HEK293 (cell line): ENCODE measurements around the gene CIITA.

Experiments
- CTCF ChIA-PET: fragments of 350-600 bp; formaldehyde crosslinking; extraction: SDS; loops from one replicate; lab custom pipeline; 2021; ENCODE audit warnings: antibody characterized with exemption; lab: Yijun Ruan, JAX
- POLR2A ChIA-PET: fragments of 300-600 bp; formaldehyde crosslinking; extraction: SDS; loops from one replicate; lab custom pipeline; 2020; ENCODE audit warnings: antibody characterized with exemption, inconsistent platforms; lab: Yijun Ruan, JAX
- H3K27ac ChIP-seq: fragments of 200-500 bp; sonication (Bioruptor generic); 2 replicates; pipeline ENCODE4 v1.5.1; 2014; ENCODE audit warnings: low read depth, low read length, control low read depth, inconsistent platforms; ENCODE audit errors: extremely low read depth
- H3K36me3 ChIP-seq, 2 experiments: fragments of 200-500 bp in 1 of 2; sonication (Bioruptor generic) in 1 of 2; 1 replicate in 1 of 2; 2 replicates in 1 of 2; pipeline ENCODE4 v1.5.1; 2014 to 2017; ENCODE audit warnings: inconsistent platforms in 2 of 2, low read length in 2 of 2; ENCODE audit not compliant: control insufficient read depth in 2 of 2, insufficient read depth in 1 of 2
- H3K4me1 ChIP-seq: fragments of 200-500 bp; sonication (Bioruptor generic); 2 replicates; pipeline ENCODE4 v1.5.1; 2014; ENCODE audit warnings: mild to moderate bottlenecking, low read length, inconsistent platforms; ENCODE audit not compliant: control insufficient read depth, insufficient read depth
- H3K4me3 ChIP-seq: 2 replicates; pipeline ENCODE4 v1.5.1; 2011; ENCODE audit warnings: low read depth, mild to moderate bottlenecking, control low read depth, low read length, moderate library complexity
- H3K9me3 ChIP-seq: fragments of 200-500 bp; sonication (Bioruptor generic); 2 replicates; pipeline ENCODE4 v1.5.1; 2014; ENCODE audit warnings: low read depth, low read length, inconsistent platforms; ENCODE audit not compliant: control insufficient read depth, insufficient read depth
- ATF2 ChIP-seq: fragments of 450-650 bp; formaldehyde crosslinking; IDR thresholded peaks from 2 replicates; pipeline ENCODE4 v1.5.1; 2016; ENCODE audit warnings: missing biosample characterization, missing genetic modification characterization, low read depth
- BCL6B ChIP-seq: fragments of 450-650 bp; formaldehyde crosslinking; IDR thresholded peaks from 2 replicates; pipeline ENCODE4 v1.5.1; 2017; ENCODE audit warnings: missing biosample characterization, missing genetic modification characterization
- GLI4 ChIP-seq: fragments of 450-650 bp; formaldehyde crosslinking; IDR thresholded peaks from 2 replicates; pipeline ENCODE4 v1.5.1; 2016; ENCODE audit warnings: missing biosample characterization, missing genetic modification characterization
- HOXA7 ChIP-seq: sonication (generic); formaldehyde crosslinking; IDR thresholded peaks from 2 replicates; pipeline ENCODE4 v1.8.1; 2022; ENCODE audit warnings: missing genetic modification reagents, borderline replicate concordance
- WT1 ChIP-seq: fragments of 450-650 bp; formaldehyde crosslinking; IDR thresholded peaks from 2 replicates; pipeline ENCODE4 v1.5.1; 2016; ENCODE audit warnings: missing biosample characterization, missing genetic modification characterization
- YY2 ChIP-seq: fragments of 450-650 bp; formaldehyde crosslinking; IDR thresholded peaks from 2 replicates; pipeline ENCODE4 v1.5.1; 2016; ENCODE audit warnings: missing biosample characterization, missing genetic modification characterization
- ZFP3 ChIP-seq: fragments of 450-650 bp; formaldehyde crosslinking; IDR thresholded peaks from 2 replicates; pipeline ENCODE4 v1.5.1; 2016; ENCODE audit warnings: low read depth, missing biosample characterization, missing genetic modification characterization
- ZNF112 ChIP-seq: fragments of 450-650 bp; formaldehyde crosslinking; IDR thresholded peaks from 2 replicates; pipeline ENCODE4 v1.5.0; 2017; ENCODE audit warnings: missing biosample characterization, missing genetic modification characterization
- ZNF148 ChIP-seq: fragments of 450-650 bp; formaldehyde crosslinking; IDR thresholded peaks from 2 replicates; pipeline ENCODE4 v1.5.0; 2017; ENCODE audit warnings: missing biosample characterization, missing genetic modification characterization, borderline replicate concordance
- ZNF174 ChIP-seq: fragments of 450-650 bp; formaldehyde crosslinking; IDR thresholded peaks from 2 replicates; pipeline ENCODE4 v1.5.0; 2017; ENCODE audit warnings: missing biosample characterization, mild to moderate bottlenecking, missing genetic modification characterization
- ZNF239 ChIP-seq: fragments of 450-650 bp; formaldehyde crosslinking; IDR thresholded peaks from 2 replicates; pipeline ENCODE4 v1.5.1; 2016; ENCODE audit warnings: missing biosample characterization, missing genetic modification characterization
- ZNF311 ChIP-seq: fragments of 450-650 bp; formaldehyde crosslinking; IDR thresholded peaks from 2 replicates; pipeline ENCODE4 v1.5.1; 2017; ENCODE audit warnings: missing biosample characterization, missing genetic modification characterization, borderline replicate concordance
- ZNF335 ChIP-seq: fragments of 450-650 bp; formaldehyde crosslinking; conservative IDR thresholded peaks from 2 replicates; pipeline ENCODE4 v1.5.1; 2016; ENCODE audit warnings: missing biosample characterization, missing genetic modification characterization
- ZNF341 ChIP-seq: fragments of 450-650 bp; formaldehyde crosslinking; IDR thresholded peaks from 2 replicates; pipeline ENCODE4; 2016; ENCODE audit warnings: low read depth, missing biosample characterization, missing genetic modification characterization
- ZNF354C ChIP-seq: fragments of 450-650 bp; formaldehyde crosslinking; IDR thresholded peaks from 2 replicates; pipeline ENCODE4 v1.5.1; 2016; ENCODE audit warnings: missing biosample characterization, missing genetic modification characterization, low read depth, borderline replicate concordance
- ZNF510 ChIP-seq: fragments of 450-650 bp; formaldehyde crosslinking; IDR thresholded peaks from 2 replicates; pipeline ENCODE4 v1.5.1; 2018; ENCODE audit warnings: mild to moderate bottlenecking, missing genetic modification characterization, missing biosample characterization; ENCODE audit not compliant: insufficient replicate concordance
- ZNF514 ChIP-seq: fragments of 450-650 bp; formaldehyde crosslinking; IDR thresholded peaks from 2 replicates; pipeline ENCODE4 v1.5.1; 2016; ENCODE audit warnings: missing biosample characterization, missing genetic modification characterization
- ZNF521 ChIP-seq: fragments of 450-650 bp; formaldehyde crosslinking; IDR thresholded peaks from 2 replicates; pipeline ENCODE4 v1.5.1; 2017; ENCODE audit warnings: missing biosample characterization, mild to moderate bottlenecking, missing genetic modification characterization
- ZNF560 ChIP-seq: fragments of 450-650 bp; formaldehyde crosslinking; IDR thresholded peaks from 2 replicates; pipeline ENCODE4 v1.5.1; 2017; ENCODE audit warnings: missing biosample characterization, missing genetic modification characterization, borderline replicate concordance
- ZNF600 ChIP-seq: fragments of 450-650 bp; formaldehyde crosslinking; IDR thresholded peaks from 2 replicates; pipeline ENCODE4 v1.5.1; 2016; ENCODE audit warnings: missing biosample characterization, missing genetic modification characterization
- ZNF629 ChIP-seq: fragments of 450-650 bp; formaldehyde crosslinking; IDR thresholded peaks from 2 replicates; pipeline ENCODE4 v1.5.1; 2017; ENCODE audit warnings: missing biosample characterization, missing genetic modification characterization
- ZNF654 ChIP-seq: fragments of 450-650 bp; formaldehyde crosslinking; IDR thresholded peaks from 2 replicates; pipeline ENCODE4 v1.5.1; 2016; ENCODE audit warnings: low read depth, missing biosample characterization, missing genetic modification characterization
- ZNF670 ChIP-seq: fragments of 450-650 bp; formaldehyde crosslinking; IDR thresholded peaks from 2 replicates; pipeline ENCODE4 v1.5.1; 2016; ENCODE audit warnings: missing biosample characterization, missing genetic modification characterization, low read depth
- ZNF677 ChIP-seq: fragments of 450-650 bp; IDR thresholded peaks from 2 replicates; pipeline ENCODE4 v1.5.0; 2018; ENCODE audit warnings: missing biosample characterization, mild to moderate bottlenecking, missing genetic modification characterization, moderate library complexity
- ZNF707 ChIP-seq: fragments of 450-650 bp; formaldehyde crosslinking; IDR thresholded peaks from 2 replicates; pipeline ENCODE4 v1.5.1; 2016; ENCODE audit warnings: missing biosample characterization, missing genetic modification characterization
- ZNF792 ChIP-seq: fragments of 450-650 bp; formaldehyde crosslinking; IDR thresholded peaks from 2 replicates; pipeline ENCODE4 v1.5.1; 2016; ENCODE audit warnings: missing biosample characterization, missing genetic modification characterization
- TF ChIP-seq, protein P1 (sequence below): fragments of 450-650 bp; formaldehyde crosslinking; IDR thresholded peaks from 2 replicates; pipeline ENCODE4 v1.5.1; 2016; ENCODE audit warnings: missing biosample characterization, missing genetic modification characterization
- TF ChIP-seq, protein P2 (sequence below): fragments of 450-650 bp; formaldehyde crosslinking; IDR thresholded peaks from 2 replicates; pipeline ENCODE4 v1.5.1; 2016; ENCODE audit warnings: missing biosample characterization, missing genetic modification characterization
- TF ChIP-seq, protein P3 (sequence below): fragments of 450-650 bp; formaldehyde crosslinking; IDR thresholded peaks from 2 replicates; pipeline ENCODE4 v1.5.1; 2016; ENCODE audit warnings: missing biosample characterization, missing genetic modification characterization
- TF ChIP-seq, protein P4 (sequence below): fragments of 450-650 bp; formaldehyde crosslinking; optimal IDR thresholded peaks from 2 replicates; pipeline ENCODE3; 2016; ENCODE audit warnings: missing biosample characterization, mild to moderate bottlenecking, missing genetic modification characterization

The CIITA gene

DNA sequence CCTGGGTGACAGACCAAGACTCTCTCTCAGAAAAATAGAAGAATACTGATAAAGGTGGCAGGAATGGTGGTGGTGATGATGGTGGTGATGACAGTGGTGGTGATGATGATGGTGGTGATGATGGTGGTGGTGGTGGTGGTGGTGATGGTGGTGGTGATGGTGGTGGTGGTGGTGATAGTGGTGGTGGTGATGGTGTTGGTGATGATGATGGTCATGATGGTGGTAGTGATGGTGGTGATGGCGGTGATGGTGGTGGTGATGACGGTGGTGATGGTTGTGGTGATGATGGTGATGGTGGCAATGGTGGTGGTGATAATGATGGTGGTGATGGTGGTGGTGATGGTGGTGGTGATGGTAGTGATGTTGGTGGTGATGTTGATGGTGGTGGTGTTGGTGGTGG lies 18.0 kb upstream of the CIITA start:
- no peaks in the 10 kb centered on the region for H3K9me3 ChIP-seq
- ChIA-PET CTCF (no interaction called here), POLR2A (no interaction called here)
- H3K36me3 ChIP-seq = no peaks in the 10 kb centered on the region
- no peak overlapping the region for H3K4me3 ChIP-seq
- H3K27ac ChIP-seq = no peak overlapping the region
- no peaks in the 10 kb centered on the region for H3K4me1 ChIP-seq
- TF ChIP-seq ZNF629 = no peak
- TF ChIP-seq ZNF792 = no peak
- TF ChIP-seq YY2 (tag by site-specific recombination) = peak; percentile 60; the same call in 1 of the 2 replicates
- TF ChIP-seq, protein P1, sequence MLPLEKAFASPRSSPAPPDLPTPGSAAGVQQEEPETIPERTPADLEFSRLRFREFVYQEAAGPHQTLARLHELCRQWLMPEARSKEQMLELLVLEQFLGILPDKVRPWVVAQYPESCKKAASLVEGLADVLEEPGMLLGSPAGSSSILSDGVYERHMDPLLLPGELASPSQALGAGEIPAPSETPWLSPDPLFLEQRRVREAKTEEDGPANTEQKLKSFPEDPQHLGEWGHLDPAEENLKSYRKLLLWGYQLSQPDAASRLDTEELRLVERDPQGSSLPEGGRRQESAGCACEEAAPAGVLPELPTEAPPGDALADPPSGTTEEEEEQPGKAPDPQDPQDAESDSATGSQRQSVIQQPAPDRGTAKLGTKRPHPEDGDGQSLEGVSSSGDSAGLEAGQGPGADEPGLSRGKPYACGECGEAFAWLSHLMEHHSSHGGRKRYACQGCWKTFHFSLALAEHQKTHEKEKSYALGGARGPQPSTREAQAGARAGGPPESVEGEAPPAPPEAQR = no peak
- TF ChIP-seq, protein P2, sequence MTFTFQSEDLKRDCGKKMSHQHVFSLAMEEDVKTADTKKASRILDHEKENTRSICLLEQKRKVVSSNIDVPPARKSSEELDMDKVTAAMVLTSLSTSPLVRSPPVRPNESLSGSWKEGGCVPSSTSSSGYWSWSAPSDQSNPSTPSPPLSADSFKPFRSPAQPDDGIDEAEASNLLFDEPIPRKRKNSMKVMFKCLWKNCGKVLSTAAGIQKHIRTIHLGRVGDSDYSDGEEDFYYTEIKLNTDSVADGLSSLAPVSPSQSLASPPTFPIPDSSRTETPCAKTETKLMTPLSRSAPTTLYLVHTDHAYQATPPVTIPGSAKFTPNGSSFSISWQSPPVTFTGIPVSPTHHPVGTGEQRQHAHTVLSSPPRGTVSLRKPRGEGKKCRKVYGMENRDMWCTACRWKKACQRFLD (tag by site-specific recombination) = no peak
- TF ChIP-seq ZNF707 (tag by site-specific recombination) = peak; percentile 36; the same call in 1 of the 2 replicates
- TF ChIP-seq ZNF112 = peak; percentile 16; the same call in 1 of the 2 replicates
- no peak for TF ChIP-seq ZNF354C (tag by site-specific recombination)
- no peak for TF ChIP-seq HOXA7 (CRISPR knock-in tag)
- TF ChIP-seq, protein P3, sequence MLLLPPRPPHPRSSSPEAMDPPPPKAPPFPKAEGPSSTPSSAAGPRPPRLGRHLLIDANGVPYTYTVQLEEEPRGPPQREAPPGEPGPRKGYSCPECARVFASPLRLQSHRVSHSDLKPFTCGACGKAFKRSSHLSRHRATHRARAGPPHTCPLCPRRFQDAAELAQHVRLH (tag by site-specific recombination) = no peak
- TF ChIP-seq ZNF239 (tag by site-specific recombination) = no peak
- no peak for TF ChIP-seq ZNF335 (tag by site-specific recombination)
- TF ChIP-seq ZNF600 (tag by site-specific recombination) = no peak
- no peak for TF ChIP-seq ZNF341 (tag by site-specific recombination)
- no peak for TF ChIP-seq ZNF514
- no peak for TF ChIP-seq ATF2 (tag by site-specific recombination)
- TF ChIP-seq BCL6B (tag by site-specific recombination) = 0 out of 2 replicates have a peak, but pooled peaks have one; percentile 18
- TF ChIP-seq ZNF677 = no peak
- TF ChIP-seq ZNF521 = peak; percentile 82
- TF ChIP-seq ZNF654 (tag by site-specific recombination) = no peak
- TF ChIP-seq ZFP3 (tag by site-specific recombination) = no peak
- TF ChIP-seq ZNF311 (tag by site-specific recombination) = no peak
- TF ChIP-seq ZNF174 = no peak
- TF ChIP-seq WT1 (tag by site-specific recombination) = no peak
- 0 out of 2 replicates have a peak, but pooled peaks have one; percentile 43 for TF ChIP-seq ZNF148 (tag by site-specific recombination)
- TF ChIP-seq ZNF670 (tag by site-specific recombination) = no peak
- TF ChIP-seq, protein P4, sequence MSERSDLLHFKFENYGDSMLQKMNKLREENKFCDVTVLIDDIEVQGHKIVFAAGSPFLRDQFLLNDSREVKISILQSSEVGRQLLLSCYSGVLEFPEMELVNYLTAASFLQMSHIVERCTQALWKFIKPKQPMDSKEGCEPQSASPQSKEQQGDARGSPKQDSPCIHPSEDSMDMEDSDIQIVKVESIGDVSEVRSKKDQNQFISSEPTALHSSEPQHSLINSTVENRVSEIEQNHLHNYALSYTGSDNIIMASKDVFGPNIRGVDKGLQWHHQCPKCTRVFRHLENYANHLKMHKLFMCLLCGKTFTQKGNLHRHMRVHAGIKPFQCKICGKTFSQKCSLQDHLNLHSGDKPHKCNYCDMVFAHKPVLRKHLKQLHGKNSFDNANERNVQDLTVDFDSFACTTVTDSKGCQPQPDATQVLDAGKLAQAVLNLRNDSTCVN (tag by site-specific recombination) = no peak
- TF ChIP-seq GLI4 = peak; percentile 19; the same call in 1 of the 2 replicates
- no peak for TF ChIP-seq ZNF510 (tag by site-specific recombination)
- TF ChIP-seq ZNF560 (tag by site-specific recombination) = no peak
